H9 (cell line): ENCODE results near the gene PLXNA4. TPM values are rescaled to one million over a fixed set of nuclear protein-coding genes. Genes with fewer than 3 reads are reported as not detected.

Experiments
- DNase-seq: peaks from one replicate; pipeline ENCODE4 v3.0.0-alpha.2; 2017
- H2AFZ ChIP-seq: one replicate; pipeline ENCODE4 v1.6.1; 2013; ENCODE audit warnings: mild to moderate bottlenecking, low read length, control low read depth, moderate library complexity
- H2AK5ac ChIP-seq: 2 replicates; pipeline ENCODE4 v1.6.1; 2013; ENCODE audit warnings: low read length, control low read depth, mixed read lengths; ENCODE audit not compliant: insufficient read length
- H2BK120ac ChIP-seq: one replicate; pipeline ENCODE4 v1.6.1; 2013; ENCODE audit warnings: low read depth, mild to moderate bottlenecking, low read length, control low read depth, inconsistent platforms; ENCODE audit not compliant: poor library complexity, severe bottlenecking
- H2BK12ac ChIP-seq: 2 replicates; pipeline ENCODE4 v1.6.1; 2013; ENCODE audit warnings: low read length, control low read depth, mixed read lengths, low read depth; ENCODE audit not compliant: insufficient read length
- H2BK15ac ChIP-seq: 2 replicates; pipeline ENCODE4 v1.6.1; 2013; ENCODE audit warnings: low read depth, low read length, control low read depth
- H2BK20ac ChIP-seq: one replicate; pipeline ENCODE4 v1.6.1; 2013; ENCODE audit warnings: low read depth, mild to moderate bottlenecking, low read length, control low read depth, inconsistent platforms; ENCODE audit not compliant: poor library complexity, severe bottlenecking
- H2BK5ac ChIP-seq: 2 replicates; pipeline ENCODE4 v1.6.1; 2013; ENCODE audit warnings: low read length, control low read depth, mixed read lengths; ENCODE audit not compliant: insufficient read length
- H3K14ac ChIP-seq: 2 replicates; pipeline ENCODE4 v1.6.1; 2013; ENCODE audit warnings: low read length, control low read depth; ENCODE audit not compliant: insufficient read depth
- H3K18ac ChIP-seq: 2 replicates; pipeline ENCODE4 v1.6.1; 2013; ENCODE audit warnings: low read depth, mild to moderate bottlenecking, mixed read lengths, low read length, control low read depth; ENCODE audit not compliant: insufficient read length
- H3K23ac ChIP-seq: 2 replicates; pipeline ENCODE4 v1.6.1; 2013; ENCODE audit warnings: low read length, control low read depth, mixed read lengths, low read depth; ENCODE audit not compliant: insufficient read length
- H3K23me2 ChIP-seq: 2 replicates; pipeline ENCODE4 v1.6.1; 2013; ENCODE audit warnings: low read depth, mild to moderate bottlenecking, mixed read lengths, low read length, control low read depth; ENCODE audit not compliant: insufficient read length, poor library complexity, severe bottlenecking
- H3K27ac ChIP-seq: 2 replicates; pipeline ENCODE4 v1.5.1; 2013; ENCODE audit warnings: low read length, control low read depth, mixed read lengths, low read depth; ENCODE audit not compliant: insufficient read length
- H3K27me3 ChIP-seq: 2 replicates; pipeline ENCODE4 v1.6.1; 2013; ENCODE audit warnings: low read length, control low read depth, inconsistent platforms; ENCODE audit not compliant: insufficient read depth
- H3K4ac ChIP-seq: 2 replicates; pipeline ENCODE4 v1.6.1; 2013; ENCODE audit warnings: low read depth, mild to moderate bottlenecking, control low read depth, inconsistent platforms, low read length, moderate library complexity
- H3K4me1 ChIP-seq: 2 replicates; pipeline ENCODE4 v1.6.1; 2013; ENCODE audit warnings: low read length, control low read depth, inconsistent platforms; ENCODE audit not compliant: insufficient read depth
- H3K4me2 ChIP-seq: 2 replicates; pipeline ENCODE4 v1.6.1; 2013; ENCODE audit warnings: low read length, control low read depth, mixed read lengths; ENCODE audit not compliant: insufficient read length, insufficient read depth
- H3K56ac ChIP-seq: 2 replicates; pipeline ENCODE4 v1.6.1; 2013; ENCODE audit warnings: low read depth, mild to moderate bottlenecking, mixed read lengths, low read length, control low read depth; ENCODE audit not compliant: insufficient read length
- H3K79me1 ChIP-seq: 2 replicates; pipeline ENCODE4 v1.6.1; 2013; ENCODE audit warnings: low read depth, mild to moderate bottlenecking, moderate library complexity, low read length, control low read depth, inconsistent platforms; ENCODE audit not compliant: insufficient read depth, poor library complexity, severe bottlenecking
- H3K79me2 ChIP-seq: 2 replicates; pipeline ENCODE4 v1.6.1; 2013; ENCODE audit warnings: low read length, control low read depth, inconsistent platforms; ENCODE audit not compliant: insufficient read depth
- H3K9ac ChIP-seq: 2 replicates; pipeline ENCODE4 v1.6.1; 2013; ENCODE audit warnings: low read length, control low read depth, mixed read lengths; ENCODE audit not compliant: insufficient read length; ENCODE audit errors: extremely low read depth
- H3K9me3 ChIP-seq: one replicate; pipeline ENCODE4 v1.6.1; 2013; ENCODE audit warnings: low read depth, low read length, inconsistent platforms; ENCODE audit not compliant: control insufficient read depth
- H3T11ph ChIP-seq: one replicate; pipeline ENCODE4 v1.6.1; 2013; ENCODE audit warnings: mild to moderate bottlenecking, low read length, control low read depth, inconsistent platforms
- H4K20me1 ChIP-seq: one replicate; pipeline ENCODE4 v1.6.1; 2013; ENCODE audit not compliant: control insufficient read depth, insufficient read length, insufficient read depth
- H4K5ac ChIP-seq: 2 replicates; pipeline ENCODE4 v1.6.1; 2013; ENCODE audit warnings: low read depth, mild to moderate bottlenecking, mixed read lengths, low read length, control low read depth; ENCODE audit not compliant: insufficient read length
- H4K8ac ChIP-seq: replicated peaks from 2 replicates; pipeline ENCODE4 v1.6.1; 2013; ENCODE audit warnings: low read length, control low read depth, mixed read lengths, low read depth; ENCODE audit not compliant: insufficient read length
- H4K91ac ChIP-seq: 2 replicates; pipeline ENCODE4 v1.6.1; 2013; ENCODE audit warnings: low read depth, mild to moderate bottlenecking, moderate library complexity, mixed read lengths, low read length, control low read depth; ENCODE audit not compliant: insufficient read length
- H3K27ac Mint-ChIP-seq, 3 experiments: 2 replicates in 2 of 3; 3 replicates in 1 of 3; pipeline ENCODE4 v1.8.0; 2020 to 2021; ENCODE audit warnings: mixed read lengths in 3 of 3, mild to moderate bottlenecking in 1 of 3, moderate library complexity in 1 of 3
- H3K27me3 Mint-ChIP-seq: 2 replicates; pipeline ENCODE4 v1.8.0; 2021; ENCODE audit warnings: low read depth, mild to moderate bottlenecking, moderate library complexity, mixed read lengths
- H3K36me3 Mint-ChIP-seq, 3 experiments: 2 replicates in 2 of 3; 3 replicates in 1 of 3; pipeline ENCODE4 v1.8.0; 2020 to 2021; ENCODE audit warnings: low read depth in 3 of 3, mixed read lengths in 3 of 3; ENCODE audit not compliant: insufficient read depth in 1 of 3
- H3K4me1 Mint-ChIP-seq, 2 experiments: 2 replicates each; pipeline ENCODE4 v1.8.0; 2020; ENCODE audit warnings: mixed read lengths in 2 of 2
- H3K4me3 Mint-ChIP-seq, 2 experiments: 2 replicates in 1 of 2; 3 replicates in 1 of 2; pipeline ENCODE4 v1.8.0; 2020 to 2021; ENCODE audit warnings: mild to moderate bottlenecking in 2 of 2, mixed read lengths in 2 of 2, moderate library complexity in 1 of 2
- H3K9me3 Mint-ChIP-seq, 2 experiments: 2 replicates in 1 of 2; 3 replicates in 1 of 2; pipeline ENCODE4 v1.8.0; 2020; ENCODE audit warnings: mild to moderate bottlenecking in 2 of 2, mixed read lengths in 2 of 2, moderate library complexity in 1 of 2
- CTCF ChIP-seq: fragments of 200-600 bp; sonication (generic); conservative IDR thresholded peaks from 3 replicates; pipeline ENCODE4 v1.8.0; 2021; ENCODE audit warnings: antibody characterized with exemption, mild to moderate bottlenecking
- WGBS: extraction: QIAGEN DNeasy Blood & Tissue Kit; methylation state at CpG from one replicate; pipeline ENCODE4 v1.1.7; 2013; ENCODE audit warnings: missing lambda C conversion rate, low lambda C conversion rate, mixed read lengths; ENCODE audit not compliant: insufficient read length; ENCODE audit errors: extremely low coverage; 5-methylcytosine and 5-hydroxymethylcytosine counted together
- total RNA-seq: library from RNA; stranded (reverse); gene quantifications from 2 replicates; pipeline ENCODE4 v1.2.1, GENCODE V29; 2021

The PLXNA4 gene
- total RNA-seq, 1 experiment from 2014 or later: 0.35 TPM

GRCh38 chr7:132171130-132171576 lies 405.1 kb downstream of the PLXNA4 start:
- Mint-ChIP-seq H3K4me1 (peaks cover 15 to 18% of the 10 kb centered on the region in 2 experiments), H3K4me3 (no peak overlapping the region), H3K9me3 (no peaks in the 10 kb centered on the region), H3K27me3 (peaks cover 10% of the 10 kb centered on the region), H3K36me3 (peaks cover 0 to 2% (median 0%) of the 10 kb centered on the region in 3 experiments; a peak in 2 of 7 replicates), H3K27ac (no peak overlapping the region)
- H3K23me2 ChIP-seq: no peaks in the 10 kb centered on the region
- H3K4me2 ChIP-seq: no peak overlapping the region
- H3T11ph ChIP-seq: no peak overlapping the region
- no peak overlapping the region for H3K4ac ChIP-seq
- no peak overlapping the region for H3K14ac ChIP-seq
- no peaks in the 10 kb centered on the region for H4K20me1 ChIP-seq
- no peak overlapping the region for H3K23ac ChIP-seq
- no peak overlapping the region for H3K9ac ChIP-seq
- H3K27me3 ChIP-seq: no peaks in the 10 kb centered on the region
- no CpG with 5 or more reads among the region's 5 CpGs for WGBS
- no peak overlapping the region for H3K56ac ChIP-seq
- H4K91ac ChIP-seq: no peak overlapping the region
- no peak overlapping the region for H2AFZ ChIP-seq
- no peaks in the 10 kb centered on the region for H3K9me3 ChIP-seq
- H3K4me1 ChIP-seq: no peaks in the 10 kb centered on the region
- no peak overlapping the region for H2AK5ac ChIP-seq
- no peak for TF ChIP-seq CTCF
- no peaks in the 10 kb centered on the region for H3K79me2 ChIP-seq
- H2BK20ac ChIP-seq: no peak overlapping the region
- H2BK12ac ChIP-seq: no peak overlapping the region
- no peak overlapping the region for H3K18ac ChIP-seq
- no peak overlapping the region for H2BK5ac ChIP-seq
- H3K27ac ChIP-seq: no peak overlapping the region
- no peaks in the 10 kb centered on the region for H3K79me1 ChIP-seq
- DNase-seq: no peak
- no peak overlapping the region for H4K8ac ChIP-seq
- no peak overlapping the region for H4K5ac ChIP-seq
- H2BK15ac ChIP-seq: no peak overlapping the region
- H2BK120ac ChIP-seq: no peak overlapping the region
